GM21526 (cell line): Measurements from ENCODE around the gene PPP2R5E.
"Not testable (repeated sequence)": the region's sequence is repeated elsewhere in the genome, so short reads cannot be mapped to it uniquely, and the experiment has no call there.

Experiments used
- ATAC-seq: cut with Tn5 transposase; IDR thresholded peaks from one replicate; pipeline ENCODE4 v1.9.1; 2021; ENCODE audit warnings: moderate library complexity; ENCODE audit not compliant: unreplicated experiment, low FRiP score

The PPP2R5E gene

DNA sequence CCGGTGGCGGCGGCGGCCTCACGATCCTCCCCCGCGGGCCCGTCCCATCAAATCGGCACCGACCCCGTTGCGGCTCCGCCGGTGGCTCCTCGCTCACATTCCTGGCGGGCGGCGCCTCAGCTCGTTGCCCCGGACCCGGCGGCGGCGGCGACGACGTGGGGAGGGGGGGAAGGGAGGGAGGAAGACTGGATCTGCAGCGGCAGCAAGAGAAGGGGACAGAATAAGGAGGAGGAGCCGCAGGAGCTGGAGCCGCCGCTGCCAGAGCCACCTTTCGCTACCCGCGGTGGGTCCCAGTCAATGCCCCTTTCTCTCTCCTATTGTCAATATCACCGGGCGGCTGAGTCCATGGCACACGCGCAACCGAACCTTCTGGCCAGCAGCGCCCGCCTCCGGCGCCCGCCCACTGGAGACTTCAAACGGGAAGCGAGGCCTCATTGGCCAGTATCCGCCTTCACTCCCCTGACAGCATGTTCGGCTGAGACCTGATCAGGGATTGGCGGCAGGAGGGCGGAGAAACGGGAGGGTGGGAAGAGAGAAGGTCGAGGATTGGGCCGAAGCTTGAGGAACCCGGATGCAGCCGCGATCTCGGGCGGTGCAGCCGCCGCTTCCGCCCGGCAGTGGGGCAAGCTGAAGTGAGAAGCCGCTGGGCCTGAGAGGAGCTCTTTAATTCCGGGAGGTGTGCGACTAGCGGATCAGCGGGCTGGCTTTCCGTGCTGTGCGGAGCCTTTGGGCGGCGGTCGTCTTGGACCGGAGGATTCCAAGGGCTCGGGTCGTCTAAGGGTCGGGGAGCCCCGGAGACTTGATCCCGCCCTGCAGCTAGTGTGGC lies at the start of gene PPP2R5E:
Gene PPP2R5E (minus strand): TSS at position 378 of the 826 bp plus-strand sequence. CDS start 3,692 bp downstream, outside the sequence.
- peak; percentile 96 for ATAC-seq

- ATAC-seq = not testable (repeated sequence)
Observed at GRCh38 chr14:63583046-63583445, 39.9 kb upstream of the PPP2R5E start.

DNA sequence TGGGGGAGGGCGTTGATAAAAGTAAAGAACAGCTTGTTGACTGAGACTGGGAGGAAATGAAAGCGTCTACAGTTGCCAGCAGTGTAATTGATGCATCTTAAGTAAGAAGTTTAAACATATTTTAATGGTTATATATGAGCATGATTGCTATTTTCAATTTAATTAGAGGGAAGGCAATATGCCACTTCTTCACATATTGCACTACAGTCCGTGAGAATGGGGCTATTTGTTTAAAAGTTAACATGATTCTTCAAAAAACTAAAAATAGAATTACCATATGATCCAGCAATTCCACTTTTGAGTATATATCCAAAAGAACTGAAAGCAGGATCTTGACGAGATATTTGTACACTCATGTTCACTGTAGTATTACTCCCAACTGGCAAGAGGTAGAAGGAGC lies 38.3 kb upstream of the PPP2R5E start:
- no peak for ATAC-seq

DNA sequence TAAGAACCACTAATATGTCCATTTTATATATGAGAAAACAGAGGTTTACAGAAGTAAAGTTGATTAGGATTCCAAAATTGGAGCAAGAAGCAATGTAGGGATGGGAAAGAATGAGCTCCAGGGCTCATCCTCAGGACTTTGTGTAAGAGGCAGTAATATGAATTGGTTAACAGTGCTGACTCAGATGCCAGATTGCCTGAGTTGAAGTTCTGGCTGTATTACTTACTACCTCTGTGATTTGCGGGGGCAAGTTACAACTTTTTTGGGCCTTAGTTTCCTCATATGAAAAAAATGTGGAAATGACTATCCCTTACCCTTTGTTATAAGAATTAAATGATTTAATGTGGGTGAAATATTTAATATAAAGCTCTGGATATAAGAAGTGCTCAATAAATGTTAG lies 35.1 kb upstream of the PPP2R5E start:
- ATAC-seq = no peak

GRCh38 chr14:63573581-63573980 lies 30.4 kb upstream of the PPP2R5E start:
- no peak for ATAC-seq

GRCh38 chr14:63565448-63565847 lies 22.3 kb upstream of the PPP2R5E start:
- no peak for ATAC-seq

DNA sequence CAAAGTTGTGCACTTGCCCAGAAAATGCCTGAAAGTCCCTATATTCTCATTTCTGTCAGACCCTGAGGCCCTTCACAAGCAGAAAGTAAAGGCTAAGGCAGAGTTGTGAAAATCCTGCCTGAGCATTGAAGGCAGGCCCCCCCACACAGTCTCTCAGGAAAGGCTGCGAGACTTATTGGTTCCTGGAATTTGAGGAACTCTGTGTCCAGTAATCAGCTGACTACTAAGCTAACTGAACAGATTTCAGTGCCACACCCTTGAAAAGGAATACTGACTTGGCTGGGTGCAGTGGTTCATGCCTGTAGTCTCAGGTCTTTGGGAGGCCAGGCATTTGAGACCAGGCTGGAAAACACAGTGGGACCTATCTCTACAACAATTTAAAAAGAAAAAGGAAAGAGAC lies 21.1 kb upstream of the PPP2R5E start:
- no peak for ATAC-seq

DNA sequence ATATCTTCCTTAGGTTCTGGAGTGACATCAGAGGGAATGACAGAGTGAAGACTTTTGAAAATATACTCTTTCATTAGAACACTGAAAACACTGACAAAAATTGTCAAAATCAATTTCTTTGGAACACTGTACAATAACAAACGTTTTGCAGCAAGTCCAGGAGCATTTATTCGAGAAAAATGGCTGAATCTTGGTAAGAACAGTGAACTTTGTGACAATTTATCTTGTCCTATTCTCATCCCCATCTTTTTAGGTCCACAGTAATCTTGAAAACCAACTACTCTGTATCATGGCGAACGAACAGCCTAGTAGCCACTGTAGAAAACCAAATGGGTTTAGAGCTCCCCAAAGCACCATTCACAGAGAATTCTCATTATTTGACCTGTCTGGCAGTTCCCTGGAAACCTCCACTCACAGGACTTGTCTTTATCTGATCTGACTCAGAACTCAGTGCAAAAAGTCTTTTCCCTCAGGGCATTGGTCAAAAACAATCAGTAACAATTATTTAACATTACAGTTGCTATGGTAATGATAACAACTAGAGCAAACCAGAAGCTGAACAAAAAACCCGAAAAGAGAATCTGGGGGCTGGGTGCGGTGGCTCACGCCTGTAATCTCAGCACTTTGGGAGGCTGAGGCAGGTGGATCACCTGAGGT lies 20.3 kb upstream of the PPP2R5E start:
- no peak for ATAC-seq

- no peak for ATAC-seq
Observed at GRCh38 chr14:63562405-63562804, 19.2 kb upstream of the PPP2R5E start.

GRCh38 chr14:63555572-63555971 lies 12.4 kb upstream of the PPP2R5E start:
- no peak for ATAC-seq

DNA sequence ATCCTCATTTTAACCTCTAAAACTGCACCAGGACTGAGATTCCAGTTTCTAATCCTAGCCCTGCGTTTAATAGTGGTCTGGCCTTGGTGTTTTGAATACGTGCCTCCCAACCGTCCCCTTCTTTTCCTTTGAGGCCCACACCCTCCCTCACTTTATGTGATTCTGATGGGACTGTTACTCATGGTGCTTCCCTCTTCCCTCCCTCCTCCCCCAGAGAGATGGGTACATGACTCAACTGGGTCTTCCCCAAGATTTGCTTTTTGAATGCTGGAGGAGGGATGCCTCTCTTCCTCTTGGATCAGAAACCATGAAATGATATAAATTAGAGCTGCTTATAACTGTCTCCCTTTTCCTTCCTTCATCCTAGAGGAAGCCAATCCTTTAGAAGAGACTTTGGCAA lies 8.2 kb upstream of the PPP2R5E start:
- ATAC-seq = no peak

GRCh38 chr14:63547798-63548335 lies 4.7 kb upstream of the PPP2R5E start:
- ATAC-seq = no peak

DNA sequence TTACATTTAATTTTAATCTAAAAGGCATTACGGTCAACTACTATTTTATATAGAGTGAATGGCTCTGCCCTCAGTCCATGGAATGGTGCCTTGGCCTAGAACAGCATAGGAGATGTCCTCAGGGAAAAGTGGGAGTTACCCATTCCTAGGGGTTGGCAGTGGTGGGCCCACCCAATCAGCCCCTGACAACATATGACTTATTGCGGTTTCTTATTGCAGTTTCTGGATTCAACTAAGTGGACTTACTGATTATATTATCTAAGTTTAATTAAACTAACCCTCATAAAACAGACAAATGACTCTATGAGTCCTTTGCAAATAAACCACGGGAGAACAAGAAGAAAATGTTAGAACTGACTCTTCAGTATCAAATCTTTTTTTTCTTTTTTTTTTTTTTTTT lies 2.3 kb upstream of the PPP2R5E start:
- no peak for ATAC-seq

DNA sequence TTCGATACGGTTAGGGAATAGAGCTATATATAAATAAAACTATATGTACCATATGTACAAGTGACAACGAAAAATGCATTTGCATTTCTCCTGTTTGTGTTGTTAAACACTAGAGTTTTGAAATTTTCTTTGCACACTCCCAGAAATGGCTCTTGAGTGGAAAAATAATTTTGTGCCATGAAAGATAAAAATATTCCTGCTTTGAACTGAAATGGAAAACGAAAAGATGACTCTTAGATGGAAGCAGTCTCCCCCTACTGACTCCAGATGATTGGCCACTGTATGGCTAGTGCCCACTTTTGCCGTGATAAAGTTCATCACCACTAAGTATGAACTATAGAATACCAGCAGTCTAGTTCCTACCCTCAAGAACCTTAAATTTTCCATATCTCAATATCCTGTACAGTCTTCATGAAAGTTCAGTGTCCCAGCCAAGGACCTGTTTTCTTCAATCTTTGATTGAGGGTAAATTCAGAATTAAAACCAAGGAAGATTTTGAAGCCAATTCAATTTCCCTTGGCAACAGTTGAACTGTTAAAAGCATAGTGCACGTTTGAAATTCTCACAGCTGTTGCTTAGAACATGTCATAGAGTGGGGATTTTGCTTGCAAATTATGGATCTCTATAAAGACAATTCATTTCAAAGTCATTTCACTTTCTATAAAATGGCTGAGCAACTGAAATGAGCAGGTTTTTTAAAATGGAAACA lies 1.6 kb upstream of the PPP2R5E start:
- no peak for ATAC-seq

- peak; percentile 27 for ATAC-seq
Observed at GRCh38 chr14:63543826-63544406, 739 bp upstream of the PPP2R5E start.

- peak; percentile 16 for ATAC-seq
Observed at GRCh38 chr14:63542231-63542999, 762 bp downstream of the PPP2R5E start.

DNA sequence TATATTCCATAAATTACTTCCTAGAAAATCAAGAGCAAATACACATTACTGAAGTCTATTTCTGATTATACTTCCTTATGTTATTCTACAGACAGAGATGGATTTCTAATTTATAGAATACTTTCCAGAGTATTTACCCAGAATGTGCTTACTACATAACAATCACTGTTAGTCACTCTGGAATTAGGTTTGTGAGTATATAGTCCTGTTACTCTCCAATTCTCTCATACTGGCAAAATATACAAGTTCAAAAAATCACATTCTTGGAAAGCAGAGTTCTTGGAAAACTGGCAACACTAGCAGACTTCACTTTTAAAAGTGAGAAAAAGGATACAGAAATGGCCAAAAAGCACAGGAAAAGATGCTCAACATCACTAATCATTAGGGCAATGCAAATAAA lies 7.3 kb downstream of the PPP2R5E start:
- no peak for ATAC-seq

GRCh38 chr14:63533474-63533873 lies 9.7 kb downstream of the PPP2R5E start:
- ATAC-seq = no peak

DNA sequence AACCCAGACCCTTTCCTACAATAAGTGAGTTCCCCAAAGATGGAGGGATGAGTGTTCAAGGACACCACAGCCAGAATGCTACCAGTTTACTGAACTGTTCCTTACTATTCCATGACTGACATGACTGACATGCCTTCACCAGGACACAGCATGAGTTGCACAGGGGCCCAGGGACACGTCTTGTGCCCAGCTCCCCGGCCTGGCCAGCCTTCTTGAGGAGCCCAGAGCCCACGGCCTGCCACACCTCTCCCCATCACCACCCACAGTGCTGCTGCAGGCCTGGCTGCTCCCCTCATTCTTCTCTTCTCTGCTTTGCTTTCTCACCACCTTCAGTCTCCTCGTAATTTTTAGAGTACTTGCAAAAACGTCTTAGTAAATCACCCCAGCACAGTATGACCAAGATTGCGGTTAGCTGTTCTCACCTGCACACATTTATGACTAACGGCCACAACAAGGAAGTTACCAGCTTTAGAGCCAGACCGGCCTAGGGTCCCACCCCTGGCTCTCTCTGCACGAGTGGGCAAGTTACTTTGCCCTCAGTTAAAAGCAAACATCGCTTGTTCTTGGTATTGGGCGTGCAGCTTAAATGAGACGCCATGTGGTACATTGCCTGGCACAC lies 18.5 kb downstream of the PPP2R5E start:
- ATAC-seq = peak; percentile 85
